ENCODE results near the gene DOCK9. TPM values are rescaled to one million over a fixed set of nuclear protein-coding genes. Genes with fewer than 3 reads are reported as not detected.

DOCK9 gene
- total and polyA plus RNA-seq, 2 donors from 2014 or later = 14.0 to 125 TPM

DNA sequence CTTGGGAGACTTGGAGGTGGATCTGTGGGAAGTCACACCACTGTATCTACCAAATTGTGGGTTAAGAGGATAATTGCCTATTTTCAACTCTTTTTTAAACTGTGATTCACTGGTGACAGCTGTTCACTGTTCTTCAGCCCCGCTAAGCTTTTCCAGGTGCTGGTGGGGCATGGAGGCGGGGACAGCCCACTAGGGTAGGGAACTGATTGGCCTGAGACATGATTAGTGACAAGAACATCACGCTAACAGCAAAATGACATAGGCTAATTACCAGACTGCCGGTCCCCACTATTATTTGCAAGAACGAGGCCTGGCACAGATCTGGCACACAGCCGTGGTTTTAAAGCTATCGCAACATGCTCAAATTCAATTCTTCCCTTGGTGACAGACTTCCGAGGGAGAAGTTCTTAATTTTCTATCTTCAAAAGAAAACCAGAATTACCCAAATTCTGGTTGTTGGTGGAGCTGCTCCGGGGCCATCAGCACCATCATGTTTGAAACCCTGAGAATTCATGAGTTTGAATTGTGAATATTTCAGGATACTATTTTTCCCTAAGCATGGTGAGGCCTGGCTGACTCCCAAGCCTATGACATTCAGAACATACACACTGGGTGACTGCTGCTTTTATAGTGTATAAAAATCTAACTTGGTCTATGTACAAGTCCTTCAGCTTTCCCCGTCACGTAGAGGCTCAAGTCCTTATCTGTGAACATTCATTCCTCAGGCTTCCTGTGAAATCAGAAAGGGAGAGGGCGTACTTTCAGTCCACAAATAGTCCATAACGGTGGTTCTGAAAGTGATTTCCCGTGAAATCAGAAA lies 17.9 kb downstream of the DOCK9 start:
- DNase-seq = no peak
- peaks cover 0 to 9% (median 5%) of the 10 kb centered on the region in 3 donors for H3K4me1 ChIP-seq (ENCODE audit: control insufficient read depth in 2 of 3, insufficient read depth in 2 of 3, low read depth in 1 of 3, low read length in 3 of 3)
- H3K9me3 ChIP-seq (ENCODE audit: control insufficient read depth in 2 of 3, insufficient read depth in 1 of 3, low read length in 3 of 3) = no peaks in the 10 kb centered on the region
- no peak for FAIRE-seq
- H3K27me3 ChIP-seq (ENCODE audit: control insufficient read depth, insufficient read depth, low read length) = no peaks in the 10 kb centered on the region
- TF ChIP-seq, protein P1, sequence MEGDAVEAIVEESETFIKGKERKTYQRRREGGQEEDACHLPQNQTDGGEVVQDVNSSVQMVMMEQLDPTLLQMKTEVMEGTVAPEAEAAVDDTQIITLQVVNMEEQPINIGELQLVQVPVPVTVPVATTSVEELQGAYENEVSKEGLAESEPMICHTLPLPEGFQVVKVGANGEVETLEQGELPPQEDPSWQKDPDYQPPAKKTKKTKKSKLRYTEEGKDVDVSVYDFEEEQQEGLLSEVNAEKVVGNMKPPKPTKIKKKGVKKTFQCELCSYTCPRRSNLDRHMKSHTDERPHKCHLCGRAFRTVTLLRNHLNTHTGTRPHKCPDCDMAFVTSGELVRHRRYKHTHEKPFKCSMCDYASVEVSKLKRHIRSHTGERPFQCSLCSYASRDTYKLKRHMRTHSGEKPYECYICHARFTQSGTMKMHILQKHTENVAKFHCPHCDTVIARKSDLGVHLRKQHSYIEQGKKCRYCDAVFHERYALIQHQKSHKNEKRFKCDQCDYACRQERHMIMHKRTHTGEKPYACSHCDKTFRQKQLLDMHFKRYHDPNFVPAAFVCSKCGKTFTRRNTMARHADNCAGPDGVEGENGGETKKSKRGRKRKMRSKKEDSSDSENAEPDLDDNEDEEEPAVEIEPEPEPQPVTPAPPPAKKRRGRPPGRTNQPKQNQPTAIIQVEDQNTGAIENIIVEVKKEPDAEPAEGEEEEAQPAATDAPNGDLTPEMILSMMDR (IDR thresholded peaks at IDR 0.05; ENCODE audit: borderline replicate concordance, extremely low read depth, insufficient read depth) = no peak
- no peak overlapping the region for H3K9ac ChIP-seq (ENCODE audit: low read length in 3 of 3)
- no peaks in the 10 kb centered on the region for H3K36me3 ChIP-seq (ENCODE audit: control insufficient read depth in 2 of 3, insufficient read depth in 3 of 3, low read length in 3 of 3)
- peak overlapping the region in 1 of 2 donors; percentile 5 for H3K27ac ChIP-seq (ENCODE audit: low read depth in 2 of 2, low read length in 2 of 2)
- intact Hi-C loops (cut with DNase I) = no loop called here
- H3K4me3 ChIP-seq (ENCODE audit: low read length in 3 of 3) = no peak overlapping the region

DNA sequence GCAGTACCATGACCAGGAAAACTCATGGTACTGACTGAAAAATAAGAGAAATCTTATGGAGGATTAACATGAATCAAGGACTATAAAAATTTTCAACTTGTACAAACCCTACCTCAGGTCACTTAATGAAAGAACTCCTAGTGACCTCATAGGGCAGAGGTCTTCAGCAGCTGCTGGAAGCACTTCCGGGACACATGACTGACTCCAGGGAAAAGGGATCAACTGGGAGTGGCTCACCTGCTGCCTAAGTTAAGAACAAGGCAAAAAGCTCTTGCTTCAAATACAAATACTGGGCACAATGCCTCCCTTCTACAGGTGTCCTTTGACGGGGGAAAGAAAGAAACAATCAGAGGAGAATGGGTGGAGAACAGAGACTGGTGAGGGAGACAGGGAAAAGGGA lies 18.6 kb downstream of the DOCK9 start:
- no peaks in the 10 kb centered on the region for H3K27me3 ChIP-seq (ENCODE audit: control insufficient read depth, insufficient read depth, low read length)
- H3K9me3 ChIP-seq (ENCODE audit: control insufficient read depth in 2 of 3, insufficient read depth in 1 of 3, low read length in 3 of 3) = no peaks in the 10 kb centered on the region
- FAIRE-seq (no peak), DNase-seq (no peak)
- H3K4me1 ChIP-seq (ENCODE audit: control insufficient read depth in 2 of 3, insufficient read depth in 2 of 3, low read depth in 1 of 3, low read length in 3 of 3) = peaks cover 0 to 9% (median 5%) of the 10 kb centered on the region in 3 donors
- H3K4me3 ChIP-seq (ENCODE audit: low read length in 3 of 3) = no peak overlapping the region
- no peak overlapping the region for H3K9ac ChIP-seq (ENCODE audit: low read length in 3 of 3)
- TF ChIP-seq, protein P1 (IDR thresholded peaks at IDR 0.05; ENCODE audit: borderline replicate concordance, extremely low read depth, insufficient read depth) = no peak
- no peak overlapping the region for H3K27ac ChIP-seq (ENCODE audit: low read depth in 2 of 2, low read length in 2 of 2)
- H3K36me3 ChIP-seq (ENCODE audit: control insufficient read depth in 2 of 3, insufficient read depth in 3 of 3, low read length in 3 of 3) = no peaks in the 10 kb centered on the region
- intact Hi-C loops (cut with DNase I) = no loop called here

DNA sequence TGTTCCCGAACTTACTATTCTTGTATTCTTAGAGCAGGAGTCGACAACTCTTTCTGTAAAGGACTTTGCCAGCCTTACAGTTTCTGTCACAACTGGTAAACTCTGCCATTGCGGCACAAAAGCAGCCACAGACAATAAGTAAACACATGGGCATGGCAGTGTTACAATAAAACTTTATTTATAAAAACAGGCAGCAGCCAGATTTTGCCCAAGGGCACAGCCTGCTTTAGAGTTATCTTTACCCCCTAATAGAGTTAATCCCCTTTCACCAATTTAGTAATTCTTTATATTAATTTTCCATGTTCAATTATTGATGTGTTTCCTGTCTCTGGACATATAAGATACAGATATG lies 19.4 kb downstream of the DOCK9 start:
- no peaks in the 10 kb centered on the region for H3K27me3 ChIP-seq (ENCODE audit: control insufficient read depth, insufficient read depth, low read length)
- FAIRE-seq (no peak), DNase-seq (no peak)
- H3K9me3 ChIP-seq (ENCODE audit: control insufficient read depth in 2 of 3, insufficient read depth in 1 of 3, low read length in 3 of 3) = no peaks in the 10 kb centered on the region
- intact Hi-C loops (cut with DNase I) = no loop called here
- peaks cover 0 to 7% (median 5%) of the 10 kb centered on the region in 3 donors for H3K4me1 ChIP-seq (ENCODE audit: control insufficient read depth in 2 of 3, insufficient read depth in 2 of 3, low read depth in 1 of 3, low read length in 3 of 3)
- no peak overlapping the region for H3K27ac ChIP-seq (ENCODE audit: low read depth in 2 of 2, low read length in 2 of 2)
- TF ChIP-seq, protein P1 (IDR thresholded peaks at IDR 0.05; ENCODE audit: borderline replicate concordance, extremely low read depth, insufficient read depth) = no peak
- H3K4me3 ChIP-seq (ENCODE audit: low read length in 3 of 3) = no peak overlapping the region
- H3K36me3 ChIP-seq (ENCODE audit: control insufficient read depth in 2 of 3, insufficient read depth in 3 of 3, low read length in 3 of 3) = no peaks in the 10 kb centered on the region
- H3K9ac ChIP-seq (ENCODE audit: low read length in 3 of 3) = no peak overlapping the region

Measured in kidney (tissue), 14 donors.